PFSK-1 (cell line): ENCODE data around the gene RAD21L1.

Experiments
- POLR2AphosphoS5 ChIP-seq: IDR thresholded peaks from 2 replicates; pipeline ENCODE4 v1.6.1; 2012; ENCODE audit warnings: low read depth, mild to moderate bottlenecking, control low read depth, low read length, moderate library complexity
- SIN3A ChIP-seq: IDR thresholded peaks from 2 replicates; pipeline ENCODE4 v1.6.1; 2012; ENCODE audit warnings: mild to moderate bottlenecking, low read length, moderate library complexity, borderline replicate concordance; ENCODE audit not compliant: insufficient read depth
- TF ChIP-seq, protein P1 (sequence below), 2 experiments: IDR thresholded peaks; 2 replicates each; pipeline versions ENCODE4 v1.6.1 to v1.8.0; 2011 to 2012; ENCODE audit warnings: low read depth in 2 of 2, low read length in 2 of 2, control low read depth in 1 of 2, inconsistent platforms in 1 of 2, mild to moderate bottlenecking in 1 of 2, moderate library complexity in 1 of 2; ENCODE audit not compliant: insufficient read depth in 1 of 2

DNA sequence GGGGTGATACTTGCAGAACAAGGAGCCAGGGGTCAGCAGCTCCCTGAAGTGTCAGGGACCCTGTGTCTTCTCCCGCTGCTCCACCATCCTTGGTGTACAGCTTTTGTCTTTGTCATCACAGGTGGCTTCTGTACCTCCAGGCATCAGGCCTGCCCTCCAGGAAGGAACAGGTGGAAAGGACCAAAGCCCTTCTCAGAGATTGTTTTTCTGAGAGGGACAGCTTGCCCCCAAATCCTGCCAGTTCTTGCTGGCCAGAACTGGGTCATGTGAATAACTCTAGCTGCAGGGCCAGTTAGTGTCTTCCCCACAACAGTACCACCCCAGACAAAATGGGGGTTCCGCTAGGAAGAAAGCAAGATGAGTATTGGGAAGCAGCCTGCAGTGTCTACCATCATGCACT lies 71.6 kb downstream of the RAD21L1 start:
- no peak for TF ChIP-seq POLR2AphosphoS5
- TF ChIP-seq, protein P1, sequence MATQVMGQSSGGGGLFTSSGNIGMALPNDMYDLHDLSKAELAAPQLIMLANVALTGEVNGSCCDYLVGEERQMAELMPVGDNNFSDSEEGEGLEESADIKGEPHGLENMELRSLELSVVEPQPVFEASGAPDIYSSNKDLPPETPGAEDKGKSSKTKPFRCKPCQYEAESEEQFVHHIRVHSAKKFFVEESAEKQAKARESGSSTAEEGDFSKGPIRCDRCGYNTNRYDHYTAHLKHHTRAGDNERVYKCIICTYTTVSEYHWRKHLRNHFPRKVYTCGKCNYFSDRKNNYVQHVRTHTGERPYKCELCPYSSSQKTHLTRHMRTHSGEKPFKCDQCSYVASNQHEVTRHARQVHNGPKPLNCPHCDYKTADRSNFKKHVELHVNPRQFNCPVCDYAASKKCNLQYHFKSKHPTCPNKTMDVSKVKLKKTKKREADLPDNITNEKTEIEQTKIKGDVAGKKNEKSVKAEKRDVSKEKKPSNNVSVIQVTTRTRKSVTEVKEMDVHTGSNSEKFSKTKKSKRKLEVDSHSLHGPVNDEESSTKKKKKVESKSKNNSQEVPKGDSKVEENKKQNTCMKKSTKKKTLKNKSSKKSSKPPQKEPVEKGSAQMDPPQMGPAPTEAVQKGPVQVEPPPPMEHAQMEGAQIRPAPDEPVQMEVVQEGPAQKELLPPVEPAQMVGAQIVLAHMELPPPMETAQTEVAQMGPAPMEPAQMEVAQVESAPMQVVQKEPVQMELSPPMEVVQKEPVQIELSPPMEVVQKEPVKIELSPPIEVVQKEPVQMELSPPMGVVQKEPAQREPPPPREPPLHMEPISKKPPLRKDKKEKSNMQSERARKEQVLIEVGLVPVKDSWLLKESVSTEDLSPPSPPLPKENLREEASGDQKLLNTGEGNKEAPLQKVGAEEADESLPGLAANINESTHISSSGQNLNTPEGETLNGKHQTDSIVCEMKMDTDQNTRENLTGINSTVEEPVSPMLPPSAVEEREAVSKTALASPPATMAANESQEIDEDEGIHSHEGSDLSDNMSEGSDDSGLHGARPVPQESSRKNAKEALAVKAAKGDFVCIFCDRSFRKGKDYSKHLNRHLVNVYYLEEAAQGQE (IDR thresholded peaks at IDR 0.05; ENCODE audit: insufficient read depth in 1 of 2, low read depth in 2 of 2, low read length in 2 of 2) = no peak
- no peak for TF ChIP-seq SIN3A
